Cerebellar nuclear complex (tissue), 1 donor: ENCODE measurements around the gene ZNF416.

Experiments used
- DNase-seq, 2 experiments: peaks; one replicate each; lab custom pipeline; 2025; lab: John Stamatoyannopoulos, UW

The ZNF416 gene

GRCh38 chr19:57578487-57579205 lies at the start of gene ZNF416:
Gene ZNF416 (minus strand): TSS chr19:57578911. CDS start chr19:57578704, 207 bp downstream.
- DNase-seq: peak; percentile 92 to 95

- DNase-seq: no peak
Measured at GRCh38 chr19:57623091-57623490, 44.4 kb upstream of the ZNF416 start.

GRCh38 chr19:57620673-57621348 lies 42.1 kb upstream of the ZNF416 start:
- DNase-seq: no peak

GRCh38 chr19:57615346-57615745 lies 36.6 kb upstream of the ZNF416 start:
- DNase-seq: no peak

- DNase-seq: peak in 1 of 2 experiments; percentile 75
Measured at GRCh38 chr19:57613941-57614743, 35.4 kb upstream of the ZNF416 start, which contains the start of gene ZNF134. Gene ZNF134 (plus strand): TSS chr19:57614242. CDS start chr19:57619469, 5,227 bp downstream.

GRCh38 chr19:57611113-57611512 lies 32.4 kb upstream of the ZNF416 start:
- DNase-seq: no peak

GRCh38 chr19:57606931-57607330 lies 28.2 kb upstream of the ZNF416 start:
- no peak for DNase-seq

GRCh38 chr19:57599761-57600383 lies 21.2 kb upstream of the ZNF416 start, which contains the start of gene ZNF530:
Gene ZNF530 (plus strand): TSS chr19:57599885. CDS start chr19:57604346, 4,461 bp downstream.
- DNase-seq: peak; percentile 67 to 91

- DNase-seq: no peak
Measured at GRCh38 chr19:57599377-57599760, 20.7 kb upstream of the ZNF416 start.

- no peak for DNase-seq
Measured at GRCh38 chr19:57587529-57587928, 8.8 kb upstream of the ZNF416 start.

GRCh38 chr19:57583521-57584416 lies 5.1 kb upstream of the ZNF416 start, which contains the start of gene ZIK1:
Gene ZIK1 (plus strand): TSS chr19:57584145. CDS start chr19:57584357, 212 bp downstream.
- DNase-seq: peak; percentile 72 to 84

GRCh38 chr19:57583104-57583520 lies 4.4 kb upstream of the ZNF416 start:
- DNase-seq: no peak

GRCh38 chr19:57576661-57577060 lies 2.0 kb downstream of the ZNF416 start:
- no peak for DNase-seq

GRCh38 chr19:57572415-57572947 lies 6.2 kb downstream of the ZNF416 start:
- DNase-seq: no peak

- DNase-seq: no peak
Measured at GRCh38 chr19:57570707-57571106, 8.0 kb downstream of the ZNF416 start.

GRCh38 chr19:57566396-57567265 lies 12.1 kb downstream of the ZNF416 start:
- DNase-seq: no peak

- no peak for DNase-seq
Measured at GRCh38 chr19:57563547-57563946, 15.2 kb downstream of the ZNF416 start.

- DNase-seq: no peak
Measured at GRCh38 chr19:57560049-57560491, 18.6 kb downstream of the ZNF416 start.

- peak; percentile 28 to 88 for DNase-seq
Measured at GRCh38 chr19:57559404-57560025, 19.2 kb downstream of the ZNF416 start, which contains the start of gene ZNF550. Gene ZNF550 (minus strand): TSS chr19:57559863. CDS start chr19:57559682, 181 bp downstream.
